GM19351 (cell line): ENCODE data around the gene FAM3A.

Experiments used
- ATAC-seq: cut with Tn5 transposase; IDR thresholded peaks from one replicate; pipeline ENCODE4 v1.9.1; 2021; ENCODE audit warnings: mild to moderate bottlenecking, moderate library complexity; ENCODE audit not compliant: unreplicated experiment

Gene FAM3A

DNA sequence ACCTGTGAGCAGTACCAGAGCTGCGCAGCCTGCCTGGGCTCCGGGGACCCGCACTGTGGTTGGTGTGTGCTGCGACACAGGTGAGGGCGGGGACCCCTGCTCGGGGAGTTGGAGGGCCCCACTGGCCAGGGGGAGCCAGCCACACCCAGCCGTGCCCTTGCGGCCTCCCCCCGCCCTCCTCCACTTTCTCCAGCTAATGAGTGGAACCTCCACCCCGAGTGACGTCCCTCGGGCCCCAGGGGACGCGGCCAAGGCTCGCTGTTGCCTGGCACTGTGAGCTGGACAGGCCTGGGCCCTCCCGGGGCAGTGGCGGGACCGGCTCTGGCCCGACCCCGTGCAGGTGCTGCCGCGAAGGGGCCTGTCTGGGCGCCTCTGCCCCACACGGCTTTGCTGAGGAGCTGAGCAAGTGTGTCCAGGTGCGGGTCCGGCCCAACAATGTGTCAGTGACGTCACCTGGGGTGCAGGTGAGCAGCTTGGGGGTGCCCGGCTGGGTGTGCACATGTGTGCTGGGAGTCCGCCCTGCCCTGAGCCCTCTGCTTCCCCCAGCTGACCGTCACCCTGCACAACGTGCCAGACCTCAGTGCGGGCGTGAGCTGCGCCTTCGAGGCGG, 52.3 kb downstream of the FAM3A start:
- ATAC-seq: no peak

DNA sequence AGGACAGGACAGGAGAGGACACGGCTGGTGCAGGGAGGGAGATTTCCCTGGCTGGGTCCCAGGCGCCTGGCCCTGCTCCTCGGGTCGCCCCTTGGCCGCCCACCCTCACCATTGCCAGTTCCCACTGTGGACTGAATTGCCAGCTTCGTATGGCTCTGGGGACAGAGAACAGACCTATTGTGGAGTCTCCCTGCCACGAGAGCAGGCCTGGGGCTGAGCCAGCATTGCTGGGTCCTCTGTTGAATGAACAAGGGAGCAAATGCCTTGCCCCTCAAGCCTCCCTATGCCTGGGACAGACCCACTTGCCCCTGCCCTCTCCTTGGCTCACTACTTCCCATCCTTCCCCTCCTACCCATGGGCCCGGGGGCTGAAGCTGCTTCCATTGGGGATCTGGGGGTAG, 53.6 kb downstream of the FAM3A start:
- no peak for ATAC-seq

DNA sequence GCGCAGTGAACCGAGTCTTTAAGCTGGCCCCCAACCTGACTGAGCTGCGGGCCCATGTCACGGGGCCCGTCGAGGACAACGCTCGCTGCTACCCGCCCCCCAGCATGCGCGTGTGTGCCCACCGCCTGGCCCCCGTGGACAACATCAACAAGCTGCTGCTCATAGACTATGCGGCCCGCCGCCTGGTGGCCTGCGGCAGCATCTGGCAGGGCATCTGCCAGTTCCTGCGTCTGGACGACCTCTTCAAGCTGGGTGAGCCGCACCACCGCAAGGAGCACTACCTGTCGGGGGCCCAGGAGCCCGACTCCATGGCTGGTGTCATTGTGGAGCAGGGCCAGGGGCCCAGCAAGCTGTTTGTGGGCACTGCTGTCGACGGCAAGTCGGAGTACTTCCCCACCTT, 55.7 kb downstream of the FAM3A start:
- no peak for ATAC-seq

DNA sequence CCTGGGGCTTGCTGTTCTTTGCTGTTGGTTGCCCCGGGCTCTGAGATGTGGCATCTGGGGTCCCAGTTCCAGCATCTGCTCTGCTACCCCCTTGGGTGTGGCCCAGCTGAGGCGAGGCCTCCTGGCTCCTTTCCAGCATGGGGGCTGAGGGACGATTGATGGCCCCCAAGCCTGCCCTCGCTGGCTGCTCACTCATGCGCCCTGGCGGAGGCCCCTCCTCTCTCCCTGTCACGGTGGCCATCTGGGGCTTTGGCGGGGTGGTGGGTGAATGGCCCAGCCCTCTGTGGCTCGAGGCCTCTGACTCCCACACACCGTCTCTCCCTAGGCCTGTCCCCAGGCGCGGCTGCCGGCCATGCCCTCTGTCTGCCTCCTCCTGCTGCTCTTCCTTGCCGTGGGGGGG, 56.2 kb downstream of the FAM3A start:
- no peak for ATAC-seq

DNA sequence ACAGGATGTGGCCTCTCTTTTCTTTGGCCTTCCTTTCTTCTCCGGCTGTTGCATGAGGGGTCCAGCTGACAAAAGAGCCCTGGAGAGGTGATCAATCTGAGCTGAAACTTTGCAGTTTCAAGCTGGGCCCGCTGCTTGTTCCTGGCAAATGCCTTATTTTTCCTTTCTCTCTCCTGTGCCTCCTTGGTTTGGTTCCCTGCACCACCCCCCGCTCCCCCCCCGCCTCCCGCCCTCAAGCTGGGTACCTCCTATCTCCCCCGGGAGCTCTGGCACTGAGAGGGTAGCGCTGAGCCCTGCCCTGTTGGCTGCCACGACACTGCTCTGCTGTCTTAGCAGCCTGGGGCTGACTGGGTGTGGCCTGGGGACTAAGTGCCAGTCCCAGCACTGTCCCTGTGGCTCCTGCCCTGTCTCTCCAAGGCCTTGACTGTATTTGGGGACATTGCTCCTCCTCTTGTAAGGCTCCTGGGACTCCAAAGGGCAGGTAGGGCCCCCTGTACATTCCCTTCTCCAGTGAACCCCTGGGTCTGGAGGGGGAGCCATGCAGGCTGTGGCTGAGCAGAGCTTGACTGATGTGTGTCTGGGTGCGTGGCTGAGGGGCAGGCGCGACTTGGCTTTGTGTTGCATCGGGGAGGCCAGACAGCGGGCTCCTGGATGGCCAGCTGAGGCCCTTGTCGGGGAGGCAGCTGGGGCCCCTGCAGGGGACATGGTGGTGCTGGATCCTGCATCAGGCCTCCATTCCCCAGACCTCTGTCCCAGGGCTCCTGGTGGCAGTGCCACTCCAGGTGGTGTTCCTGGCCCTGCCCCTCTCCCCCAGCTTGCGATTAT, 56.9 kb downstream of the FAM3A start:
- no peak for ATAC-seq

DNA sequence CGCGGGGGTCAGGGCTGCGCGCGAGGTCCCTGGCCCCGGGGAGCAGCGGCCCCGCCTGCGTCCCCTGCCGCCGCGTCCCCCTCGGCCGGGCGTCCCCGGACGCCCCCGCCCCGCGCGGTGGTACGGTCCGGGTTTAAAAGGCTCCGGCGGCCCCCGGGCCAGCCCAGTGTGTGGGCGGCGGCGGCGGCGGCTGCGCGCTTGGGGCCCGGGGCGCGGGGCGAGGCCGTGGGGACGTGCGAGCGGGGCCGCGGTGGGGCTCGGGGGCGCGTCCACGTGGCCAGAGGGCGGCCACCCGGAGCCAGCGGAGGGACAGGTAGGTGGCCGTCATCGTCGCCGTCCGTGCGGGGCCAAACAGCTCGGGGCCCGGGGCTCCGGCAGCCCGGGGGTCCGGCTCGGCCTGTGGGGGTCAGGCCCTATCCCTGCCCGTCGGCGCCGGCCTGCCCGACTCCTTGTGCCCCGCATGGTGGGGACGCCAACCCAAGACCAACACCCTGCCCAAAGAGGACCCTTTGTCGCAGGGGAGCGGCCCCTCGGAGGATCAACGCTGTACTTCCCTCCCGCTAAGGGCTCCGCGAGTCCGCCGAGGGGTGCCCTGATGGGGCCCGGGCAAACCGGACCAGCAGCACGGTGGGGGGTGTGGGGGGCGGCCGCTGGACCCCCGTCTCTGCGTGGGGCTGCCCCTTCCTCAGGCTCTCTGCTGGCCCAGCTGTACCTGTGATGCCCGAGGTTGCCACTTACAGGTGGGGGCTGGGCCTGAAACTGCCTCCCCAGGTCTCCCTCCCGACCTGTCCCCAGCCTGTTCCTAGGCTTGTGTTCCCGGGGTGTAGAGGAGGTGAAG, 57.7 kb downstream of the FAM3A start, which contains the start of gene PLXNA3:
Gene PLXNA3, plus strand, starts transcription at position 166 of the 838 bp plus-strand sequence. CDS start 1,903 bp downstream, outside the sequence.
- peak; percentile 66 for ATAC-seq

DNA sequence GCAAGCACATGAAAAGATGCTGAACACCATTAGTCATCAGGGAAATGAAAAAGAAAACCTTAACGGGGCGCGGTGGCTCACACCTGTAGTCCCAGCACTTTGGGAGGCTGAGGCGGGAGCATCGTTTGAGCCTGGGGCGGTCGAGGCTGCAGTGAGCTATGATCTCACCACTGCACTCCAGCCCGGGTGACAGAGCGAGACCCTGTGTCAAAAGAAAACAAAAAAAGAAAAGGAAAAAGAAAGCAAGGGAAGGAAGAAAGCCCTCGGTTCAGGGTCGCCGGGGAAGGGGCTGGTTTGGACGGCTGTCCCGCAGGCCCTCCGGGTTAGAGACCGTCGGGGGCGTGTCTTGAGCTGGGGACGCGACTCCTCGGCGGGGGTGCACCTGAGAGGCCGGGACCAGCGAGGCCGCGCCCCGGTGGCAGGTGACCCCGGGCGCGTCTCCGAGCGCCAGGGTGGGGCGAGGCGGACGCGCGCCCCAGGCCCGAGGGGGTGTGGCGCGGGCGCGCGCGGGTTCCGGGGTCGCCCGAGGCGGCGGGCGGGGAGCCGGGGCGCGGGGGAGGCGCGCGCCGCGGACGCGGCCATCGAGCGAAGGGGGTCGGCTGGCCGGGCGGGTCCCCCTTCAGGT, 58.4 kb downstream of the FAM3A start:
- peak; percentile 62 for ATAC-seq
